ENCODE data around the gene LRMDA.

LRMDA gene

GRCh38 chr10:76298329-76298728, 866.9 kb downstream of the LRMDA start:
- no peak for DNase-seq

DNA sequence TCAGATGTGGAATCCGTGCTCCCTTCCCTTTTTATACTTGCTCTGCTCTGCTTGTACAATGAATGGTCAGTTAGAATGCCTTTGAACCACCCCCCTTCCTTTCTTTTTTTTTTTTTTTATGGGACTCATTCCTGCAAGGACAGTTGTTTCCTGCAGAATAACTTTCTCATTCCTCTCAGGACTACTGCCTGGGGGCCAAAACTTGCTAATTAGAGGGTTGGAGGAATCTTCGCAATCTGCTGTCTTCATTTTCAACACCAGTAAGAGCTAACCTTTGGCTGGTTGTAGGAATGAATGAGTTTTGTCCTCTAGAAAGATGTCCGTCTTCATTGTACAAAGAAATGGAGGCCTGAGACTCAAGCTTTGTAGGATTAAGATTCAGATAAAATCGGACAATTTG, 868.1 kb downstream of the LRMDA start:
- DNase-seq, result no peak

DNA sequence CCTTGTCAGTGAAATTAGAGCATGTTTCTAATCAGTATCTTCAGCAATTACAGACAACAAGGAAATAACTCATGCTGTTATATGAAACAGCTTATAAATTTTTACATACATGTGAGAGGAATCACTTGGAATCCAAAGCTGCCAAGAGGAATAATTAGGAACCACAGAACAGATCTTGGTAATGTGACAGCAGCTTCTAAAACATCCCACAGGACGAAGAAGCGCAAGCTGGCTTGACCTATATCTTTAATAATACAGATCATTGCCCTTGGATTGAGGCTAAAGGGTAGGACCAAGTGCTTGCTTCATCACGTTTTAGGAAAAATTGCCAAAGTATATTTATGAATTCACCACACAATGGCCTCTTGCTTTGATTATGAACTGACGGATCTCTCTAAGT, 869.8 kb downstream of the LRMDA start:
- DNase-seq, result no peak

DNA sequence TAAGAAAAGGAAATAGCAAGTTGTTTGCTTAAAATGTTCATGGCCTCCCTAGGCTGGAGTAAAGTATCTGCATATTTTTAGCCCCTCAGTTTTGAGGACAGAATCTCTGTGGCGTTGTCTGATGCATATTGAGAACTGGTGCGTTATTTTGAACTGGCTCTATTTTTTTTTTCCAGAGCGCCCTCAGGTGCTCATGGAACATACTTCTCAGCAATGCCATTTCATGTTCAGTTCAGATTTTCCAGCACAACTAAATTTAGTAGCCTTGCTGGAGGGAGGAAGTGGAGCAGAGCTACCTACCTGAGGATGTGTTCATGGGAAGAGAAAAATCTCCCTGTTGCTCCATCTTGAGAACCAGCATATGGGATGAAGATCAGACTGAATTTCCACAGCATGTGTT, 870.5 kb downstream of the LRMDA start:
- no peak for DNase-seq

DNA sequence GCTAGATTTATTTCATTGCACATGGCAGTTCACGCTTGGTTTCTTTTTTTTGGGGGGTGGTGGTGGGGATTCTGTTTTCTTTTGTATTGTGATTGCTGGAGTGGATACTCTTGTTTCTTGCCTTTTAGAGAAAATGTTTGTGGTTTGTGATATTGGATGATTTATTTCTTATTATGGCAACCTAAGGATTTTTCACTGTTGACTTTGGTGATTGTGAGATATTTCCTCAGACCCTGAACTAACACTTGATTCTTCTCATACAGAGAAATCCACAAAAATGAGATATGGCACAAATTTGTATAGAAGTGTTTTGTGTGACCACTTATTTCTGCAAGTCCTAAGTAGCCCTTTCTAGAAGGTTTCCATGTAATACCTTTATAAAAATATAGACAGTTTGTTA, 871.1 kb downstream of the LRMDA start:
- DNase-seq, result no peak

DNA sequence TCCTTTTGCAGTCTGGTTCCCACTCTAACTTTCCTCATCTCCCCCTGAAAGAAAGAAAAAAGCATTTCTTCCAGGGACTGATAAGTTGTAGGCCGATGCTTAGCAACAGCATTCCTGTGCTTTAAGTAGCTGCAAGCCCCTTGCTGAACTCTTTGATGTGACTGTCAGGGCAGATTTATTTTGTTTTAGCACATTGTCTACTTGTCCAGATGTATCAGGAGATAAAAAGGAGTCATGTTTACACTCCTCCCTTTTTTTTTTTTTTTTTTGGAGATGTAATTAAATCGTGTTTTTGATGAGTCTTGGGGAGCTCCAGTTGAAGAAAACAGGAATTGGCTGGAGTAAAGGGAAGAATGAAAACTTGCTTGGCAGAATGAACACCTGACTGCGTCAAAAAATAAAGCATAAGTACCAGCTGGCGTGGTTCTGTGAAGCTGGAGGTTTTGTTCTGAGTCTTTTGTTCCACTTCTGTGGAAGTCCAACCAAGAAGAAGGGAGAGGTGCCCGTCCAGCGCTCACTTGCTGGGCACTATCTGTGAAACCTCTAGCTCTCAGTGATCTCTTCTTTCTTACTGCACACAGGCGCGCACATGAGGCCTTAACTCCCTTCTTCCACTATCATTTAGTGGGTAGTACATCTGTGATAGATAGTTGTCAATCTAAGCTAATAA, 871.7 kb downstream of the LRMDA start:
- DNase-seq, result no peak

- peak; percentile 10 for DNase-seq
Observed at GRCh38 chr10:76303682-76304316, 872.4 kb downstream of the LRMDA start.

GRCh38 chr10:76305930-76306615, 874.6 kb downstream of the LRMDA start:
- no peak for DNase-seq

- no peak for DNase-seq
Observed at GRCh38 chr10:76306856-76307255, 875.4 kb downstream of the LRMDA start.

- no peak for DNase-seq
Observed at GRCh38 chr10:76309070-76309469, 877.6 kb downstream of the LRMDA start.

DNA sequence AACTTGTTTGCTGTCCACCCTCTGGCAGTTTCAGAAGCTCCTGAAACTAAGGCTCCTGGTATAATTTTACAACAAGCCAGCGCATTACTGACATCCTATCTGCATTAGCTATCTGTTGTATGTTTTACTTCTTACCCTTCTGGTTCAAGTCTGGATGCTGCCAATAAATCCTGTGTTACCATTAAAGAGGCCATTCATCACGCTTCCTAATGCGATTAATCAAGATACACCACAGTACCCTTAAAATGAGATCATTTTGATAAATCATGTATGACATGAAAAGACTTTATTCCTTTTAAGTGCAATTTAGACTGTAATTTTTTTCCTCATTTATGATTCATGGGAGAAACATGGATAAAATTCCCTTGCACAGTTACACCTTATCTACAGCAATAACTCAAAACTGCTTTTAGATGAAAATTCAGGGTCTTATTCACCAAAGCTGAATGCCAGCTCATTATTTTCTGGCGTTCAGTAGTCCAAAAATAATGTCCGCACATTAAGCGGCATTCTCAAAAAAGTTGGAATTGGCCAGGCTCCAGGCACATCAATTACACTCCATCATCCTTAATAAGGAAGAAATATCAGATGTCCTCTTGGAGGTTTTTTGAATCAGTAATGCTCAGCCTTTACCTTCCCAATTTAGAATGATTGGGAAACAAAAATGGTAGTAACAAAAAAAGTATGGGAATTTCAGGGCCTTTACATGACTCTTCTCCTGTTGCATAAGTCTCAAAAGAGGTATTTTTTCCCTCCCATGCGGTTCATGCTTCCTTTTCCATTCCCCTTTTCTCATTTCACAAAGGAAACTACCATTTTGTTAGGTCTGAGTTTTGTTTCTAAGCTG, 878.5 kb downstream of the LRMDA start:
- DNase-seq, result no peak

DNA sequence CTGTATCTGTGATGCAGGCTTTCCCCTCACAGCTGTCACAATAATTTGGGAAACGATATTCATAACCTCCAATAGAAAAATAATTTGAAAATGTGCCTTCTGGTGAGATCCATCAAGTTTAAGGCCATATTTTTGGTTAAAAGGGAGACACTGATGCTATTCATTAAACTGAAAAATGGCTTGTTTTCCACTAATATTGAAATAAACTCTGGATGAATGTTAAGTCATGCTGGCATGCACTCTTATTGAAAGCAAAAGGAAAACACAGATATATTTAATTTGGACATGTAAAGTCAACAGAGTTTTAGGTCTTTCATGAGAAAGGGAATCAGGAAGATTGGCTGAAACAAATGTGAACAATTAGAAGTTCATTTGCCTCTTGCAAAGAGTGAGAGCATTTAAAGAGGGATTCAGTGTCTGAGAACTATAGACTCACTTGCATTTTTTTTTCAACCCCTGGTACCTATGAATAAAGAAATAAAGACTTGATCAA, 879.2 kb downstream of the LRMDA start:
- no peak for DNase-seq

GRCh38 chr10:76311752-76312636, 880.6 kb downstream of the LRMDA start:
- DNase-seq, result no peak

- DNase-seq, result no peak
Observed at GRCh38 chr10:76315240-76315639, 883.8 kb downstream of the LRMDA start.

DNA sequence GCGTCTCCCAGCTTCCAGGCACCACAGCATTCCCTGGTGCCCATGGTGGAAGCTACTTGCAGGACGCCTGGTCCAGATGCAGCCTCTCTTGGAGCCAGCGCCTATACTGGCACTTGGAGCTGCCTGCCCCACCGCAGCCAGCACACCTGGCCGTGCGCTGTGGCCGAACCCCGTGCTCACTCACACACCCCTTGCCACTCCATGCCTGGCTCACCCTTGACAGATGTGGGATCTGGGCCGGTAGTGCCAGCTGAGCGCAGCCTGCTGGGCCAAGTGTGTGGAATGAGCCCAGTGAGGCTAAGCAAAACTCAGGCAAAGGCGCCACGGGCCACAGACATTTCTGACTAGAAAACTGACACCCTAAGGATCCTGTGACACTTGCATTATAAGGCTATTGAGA, 884.8 kb downstream of the LRMDA start:
- DNase-seq, result no peak

GRCh38 chr10:76317078-76317477, 885.7 kb downstream of the LRMDA start:
- no peak for DNase-seq

GRCh38 chr10:76318211-76318610, 886.8 kb downstream of the LRMDA start:
- DNase-seq, result no peak

- DNase-seq, result no peak
Observed at GRCh38 chr10:76319661-76320060, 888.2 kb downstream of the LRMDA start.

DNA sequence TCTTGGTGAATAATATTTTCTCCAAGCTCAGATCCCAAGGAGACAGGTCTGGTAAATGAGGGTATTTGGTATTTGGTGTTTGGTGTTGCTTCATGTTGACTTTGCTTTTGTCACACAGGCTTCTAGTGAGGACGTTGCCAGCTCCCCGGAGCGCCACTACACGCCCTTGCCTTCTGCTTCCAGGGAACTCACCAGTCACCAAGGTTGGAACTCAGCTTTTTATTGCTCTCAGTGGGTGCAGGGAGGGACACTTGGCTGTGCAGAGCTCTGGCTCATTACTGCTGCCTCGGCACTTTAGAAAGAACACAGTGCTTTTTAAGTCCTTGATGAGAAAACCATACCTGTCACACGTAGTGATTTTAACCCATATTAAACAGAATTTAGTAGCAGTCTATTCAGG, 892.9 kb downstream of the LRMDA start:
- DNase-seq, result no peak

DNA sequence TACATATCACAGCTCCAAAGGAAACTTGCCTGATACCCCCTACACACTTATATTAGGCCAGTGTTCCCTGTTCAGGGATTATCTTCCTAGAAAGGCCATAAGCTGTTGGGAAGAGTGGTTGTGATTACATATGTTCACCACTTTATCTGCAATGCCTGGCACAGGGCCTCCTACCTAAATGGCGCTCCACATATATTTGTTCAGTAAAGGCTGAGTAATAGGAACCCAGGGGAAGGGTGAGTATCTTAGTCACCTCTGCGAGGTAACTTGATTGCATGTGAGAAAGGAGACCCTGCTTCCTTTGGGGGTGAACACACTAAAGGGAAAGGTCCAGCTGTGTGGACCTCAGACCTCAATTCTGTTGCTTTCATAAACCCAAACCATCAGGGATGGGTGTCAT, 896.0 kb downstream of the LRMDA start:
- no peak for DNase-seq

- DNase-seq, result no peak
Observed at GRCh38 chr10:76328348-76328747, 896.9 kb downstream of the LRMDA start.
